K562 (cell line): ENCODE data around the gene BIRC3. TPM values are rescaled to one million over a fixed set of nuclear protein-coding genes. Genes with fewer than 3 reads are reported as not detected.
A peak's percentile ranks its signal among the peaks of the same experiment; 100 is the strongest.

Experiments used
- ATAC-seq: fragments of 200-7000 bp; cut with Tn5 transposase; 3 replicates; pipeline ENCODE4 v1.9.1; 2020; ENCODE audit warnings: moderate library complexity
- Bru-seq: library from RNA; stranded (reverse); fragments of 400-500 nt; gene quantifications from one replicate; lab custom pipeline; 2021; lab: Mats Ljungman, UMichigan
- BruChase-seq, 2 experiments: library from RNA; stranded (reverse); fragments of 400-500 nt; gene quantifications; one replicate each; lab custom pipeline; 2021; lab: Mats Ljungman, UMichigan
- BruUV-seq: library from RNA; stranded (reverse); fragments of 400-500 nt; replicated peaks from 2 replicates; lab custom pipeline; 2021; lab: Mats Ljungman, UMichigan
- CTCF ChIA-PET: fragments of 300-600 bp; formaldehyde crosslinking; extraction: SDS; loops from one replicate; lab custom pipeline; 2021; ENCODE audit warnings: low intra/inter-chr PET ratio; lab: Yijun Ruan, JAX
- POLR2A ChIA-PET: fragments of 300-600, 350-650 bp; sonication (Branson Sonifier 250); formaldehyde crosslinking; extraction: SDS; loops from one replicate; lab custom pipeline; 2021; ENCODE audit warnings: antibody characterized with exemption, inconsistent platforms; lab: Yijun Ruan, JAX
- DNase-seq, 4 experiments: peaks; one replicate each; pipeline versions ENCODE4 v3.0.0 to v3.0.0-alpha.2; 2011 to 2018; ENCODE audit warnings: low spot score in 3 of 4, mixed read lengths in 3 of 4; ENCODE audit errors: extremely low read depth in 1 of 4
- FAIRE-seq: peaks from 2 replicates; lab custom pipeline; 2011; peaks lifted over from hg19 to GRCh38; lab: Jason Lieb, UNC
- H2AFZ ChIP-seq: 2 replicates; pipeline ENCODE4 v1.6.0; 2011; ENCODE audit warnings: low read depth, low read length, control low read depth, inconsistent platforms
- H3K27ac ChIP-seq: fragments of 200-600 bp; 3 replicates; pipeline ENCODE4 v1.8.0; 2011; ENCODE audit warnings: low read depth, mild to moderate bottlenecking, control low read depth, inconsistent platforms, low read length, moderate library complexity, mixed read lengths; ENCODE audit errors: extremely low read depth
- H3K27me3 ChIP-seq, 2 experiments: fragments of 300-600 bp in 1 of 2; 2 replicates in 1 of 2; 3 replicates in 1 of 2; pipeline versions ENCODE4 v1.6.0 to v1.8.0; 2011; ENCODE audit warnings: inconsistent platforms in 2 of 2, low read length in 2 of 2, mild to moderate bottlenecking in 1 of 2, mixed read lengths in 1 of 2, moderate library complexity in 1 of 2; ENCODE audit not compliant: control insufficient read depth in 2 of 2, insufficient read depth in 2 of 2
- H3K36me3 ChIP-seq: fragments of 300-600 bp; 3 replicates; pipeline ENCODE4 v1.8.0; 2011; ENCODE audit warnings: mild to moderate bottlenecking, low read length, inconsistent platforms; ENCODE audit not compliant: control insufficient read depth, insufficient read depth
- H3K4me1 ChIP-seq, 2 experiments: fragments of 200-600 bp in 1 of 2; replicated peaks in 1 of 2; 2 replicates in 1 of 2; 3 replicates in 1 of 2; pipeline versions ENCODE4 v1.5.1 to v1.8.0; 2011; ENCODE audit warnings: inconsistent platforms in 2 of 2, low read length in 2 of 2, mild to moderate bottlenecking in 1 of 2, mixed read lengths in 1 of 2, moderate library complexity in 1 of 2; ENCODE audit not compliant: control insufficient read depth in 2 of 2, insufficient read depth in 2 of 2
- H3K4me2 ChIP-seq: 2 replicates; pipeline ENCODE4 v1.6.1; 2011; ENCODE audit warnings: low read length, control low read depth, inconsistent platforms, mixed read lengths; ENCODE audit not compliant: insufficient read depth
- H3K4me3 ChIP-seq: fragments of 200-600 bp; sonication (generic), shearing (Covaris generic); 2 replicates; pipeline ENCODE4 v1.5.1; 2016; ENCODE audit warnings: control low read depth, inconsistent platforms
- H3K79me2 ChIP-seq: fragments of 200-600 bp; 3 replicates; pipeline ENCODE4 v1.8.0; 2011; ENCODE audit warnings: low read length, inconsistent platforms; ENCODE audit not compliant: control insufficient read depth, insufficient read depth
- H3K9ac ChIP-seq, 2 experiments: 2 replicates each; pipeline versions ENCODE4 v1.6.0 to v1.6.1; 2011; ENCODE audit warnings: low read depth in 2 of 2, low read length in 2 of 2, control low read depth in 1 of 2, inconsistent platforms in 1 of 2, mild to moderate bottlenecking in 1 of 2, mixed read lengths in 1 of 2; ENCODE audit not compliant: insufficient read depth in 1 of 2
- H3K9me1 ChIP-seq: one replicate; pipeline ENCODE4 v1.6.0; 2011; ENCODE audit warnings: inconsistent platforms, mild to moderate bottlenecking, low read length, moderate library complexity; ENCODE audit not compliant: control insufficient read depth, insufficient read depth
- H3K9me3 ChIP-seq: replicated peaks from 2 replicates; pipeline ENCODE4 v1.5.1; 2011; ENCODE audit warnings: low read depth, low read length, inconsistent platforms; ENCODE audit not compliant: control insufficient read depth, insufficient read depth
- H4K20me1 ChIP-seq: replicated peaks from 2 replicates; pipeline ENCODE4 v1.6.1; 2011; ENCODE audit warnings: low read length, inconsistent platforms, mixed read lengths; ENCODE audit not compliant: control insufficient read depth, insufficient read depth
- ATF1 ChIP-seq, 2 experiments: fragments of 450-650 bp in 1 of 2; IDR thresholded peaks; 2 replicates each; pipeline ENCODE4 v1.6.1; 2016; ENCODE audit warnings: missing compliant biosample characterization in 1 of 2, missing genetic modification characterization in 1 of 2
- BACH1 ChIP-seq: fragments of 200-800 bp; sonication (Bioruptor generic); IDR thresholded peaks from 2 replicates; pipeline ENCODE4 v1.6.1; 2016; ENCODE audit warnings: missing genetic modification characterization, missing compliant biosample characterization
- CREBBP ChIP-seq: IDR thresholded peaks from one replicate; pipeline ENCODE4 v1.6.1; 2012; ENCODE audit warnings: low read depth, mild to moderate bottlenecking, control low read depth, inconsistent platforms, low read length
- HNRNPK ChIP-seq: fragments of 200-400 bp; formaldehyde crosslinking; IDR thresholded peaks from one replicate; pipeline ENCODE4 v1.6.1; 2018; ENCODE audit warnings: mild to moderate bottlenecking, low read depth, low read length; ENCODE audit not compliant: poor library complexity, severe bottlenecking
- MECOM ChIP-seq: fragments of 250-450 bp; sonication (Bioruptor Pico); IDR thresholded peaks from 2 replicates; pipeline ENCODE4 v1.8.0; 2022; ENCODE audit warnings: inconsistent platforms
- MYBL2 ChIP-seq, 2 experiments: fragments of 450-650 bp in 1 of 2; sonication (generic) in 1 of 2; formaldehyde crosslinking in 1 of 2; IDR thresholded peaks; 2 replicates each; pipeline versions ENCODE4 v1.6.1 to v1.8.1; 2017 to 2022; ENCODE audit warnings: borderline replicate concordance in 1 of 2, inconsistent platforms in 1 of 2, low read depth in 1 of 2, mild to moderate bottlenecking in 1 of 2, missing genetic modification reagents in 1 of 2, moderate library complexity in 1 of 2
- SMARCA4 ChIP-seq: fragments of 450-650 bp; IDR thresholded peaks from 2 replicates; pipeline ENCODE4 v1.6.1; 2016
- WGBS: fragments of 100-300 bp; shearing (Covaris generic); methylation state at CpG from one replicate; pipeline ENCODE4 v1.1.6; 2016; ENCODE audit warnings: low coverage, mixed read lengths; ENCODE audit not compliant: insufficient coverage; ENCODE audit errors: missing lambda C conversion rate; 5-methylcytosine and 5-hydroxymethylcytosine counted together
- in situ Hi-C: fragments of 300-500 bp; cut with MboI; formaldehyde crosslinking; loops from 4 replicates; pipeline ENCODE4 v1.15.0; 2018; ENCODE audit warnings: inconsistent platforms, mixed read lengths
- intact Hi-C: fragments of 100-400 bp; cut with micrococcal nuclease; formaldehyde crosslinking; loops from 2 replicates; pipeline ENCODE4 v1.14.2; 2022
- long read RNA-seq, 3 experiments: library from polyadenylated mRNA in 2 of 3; library from RNA in 1 of 3; unstranded in 2 of 3; stranded (forward) in 1 of 3; transcript quantifications; one replicate each; pipeline ENCODE4 v2.0.0, GENCODE V29; 2019 to 2022
- polyA minus RNA-seq, 3 experiments: library from RNA; depleted of rRNA, polyadenylated mRNA; stranded (reverse); fragments of >200 nt; gene quantifications; 2 replicates each; pipeline ENCODE4 v1.2.3, GENCODE V29; 2011
- polyA plus RNA-seq, 8 experiments: library from polyadenylated mRNA; depleted of rRNA in 4 of 8; stranded (reverse) in 5 of 8; unstranded in 3 of 8; fragments of >200 nt; fragmentation: Nextera tagmentation in 2 of 8; fragmentation: Illumina TruSeq in 1 of 8; extraction: Ambion mirVana in 2 of 8; extraction: Trizol in 1 of 8; gene quantifications; 2 replicates each; pipeline versions ENCODE4 v1.2.1 to v1.2.3, GENCODE V29; 2011 to 2014; ENCODE audit warnings: inconsistent platforms in 1 of 8, missing spikeins in 1 of 8
- total RNA-seq, 7 experiments: library from RNA; depleted of rRNA in 6 of 7; stranded (reverse); fragments of >200 nt in 6 of 7; fragmentation: Illumina TruSeq in 2 of 7; extraction: Trizol in 2 of 7; gene quantifications; 2 replicates each; pipeline versions ENCODE4 v1.2.1 to v1.2.3, GENCODE V29; 2011 to 2021; ENCODE audit warnings: low replicate concordance in 1 of 7
- TF ChIP-seq, protein P1 (sequence below), 2 experiments: IDR thresholded peaks in 1 of 2; conservative IDR thresholded peaks in 1 of 2; 2 replicates each; pipeline ENCODE4 v1.6.1; 2016; ENCODE audit warnings: low read depth in 2 of 2, mild to moderate bottlenecking in 1 of 2, missing compliant biosample characterization in 1 of 2, missing genetic modification characterization in 1 of 2, moderate library complexity in 1 of 2
- TF ChIP-seq, protein P2 (sequence below): fragments of 450-650 bp; formaldehyde crosslinking; IDR thresholded peaks from 2 replicates; pipeline ENCODE4 v1.4.0; 2022; ENCODE audit warnings: missing genetic modification characterization
- TF ChIP-seq, protein P3 (sequence below): fragments of 450-650 bp; formaldehyde crosslinking; IDR thresholded peaks from 2 replicates; pipeline ENCODE4 v1.4.0; 2020; ENCODE audit warnings: mild to moderate bottlenecking, moderate library complexity

Gene BIRC3
- 0.09 and 0.16 TPM in 2 replicates for total RNA-seq (2011; cell fraction: chromatin; rRNA removed; ENCODE audit: low replicate concordance)
- total RNA-seq (2011; cell fraction: nucleolus; rRNA removed) = not detected in 2 replicates
- total RNA-seq (2011; cell fraction: nucleoplasm; rRNA removed) = 0.07 and 0.15 TPM in 2 replicates
- total RNA-seq (2014; rRNA removed) (0.16 and 0.18 TPM in 2 replicates), total RNA-seq (2014; rRNA removed; fragmentation: Illumina TruSeq; extraction: Trizol) (0.25 and 0.26 TPM in 2 replicates), total RNA-seq (2015; rRNA removed; fragmentation: Illumina TruSeq; extraction: Trizol) (0.11 and 0.19 TPM in 2 replicates), total RNA-seq (2021) (0.42 and 0.58 TPM in 2 replicates), polyA plus RNA-seq (2011; rRNA removed) (0.16 and 0.20 TPM in 2 replicates), polyA plus RNA-seq (2014; fragmentation: Illumina TruSeq; extraction: Trizol) (0.21 and 0.27 TPM in 2 replicates), polyA plus RNA-seq (2014; fragmentation: Nextera tagmentation; extraction: Ambion mirVana) (under 1 TPM; 0.08 to 0.11 TPM), polyA plus RNA-seq (2014; rRNA removed) (0.13 and 2.3 TPM in 2 replicates), polyA minus RNA-seq (2011; rRNA and poly(A)+ RNA removed) (0.07 and 0.12 TPM in 2 replicates), Bru-seq, nascent RNA (percentile 36 among the genes with signal in this experiment), BruChase-seq, experiment 1, labeled RNA remaining after a 2-hour chase (percentile 30 among the genes with signal in this experiment), BruChase-seq, experiment 2, labeled RNA remaining after a 6-hour chase (percentile 36 among the genes with signal in this experiment)
- 0.04 TPM in 1 of 2 replicates, not detected in the other for polyA plus RNA-seq (2011; cell fraction: cytosol; rRNA removed)
- 0.04 and 0.10 TPM in 2 replicates for polyA plus RNA-seq (2011; cell fraction: nucleus; rRNA removed)
- polyA plus RNA-seq (2012) = 0.18 and 0.54 TPM in 2 replicates
- polyA minus RNA-seq (2011; cell fraction: cytosol; rRNA and poly(A)+ RNA removed) = not detected in 2 replicates
- 0.22 and 0.27 TPM in 2 replicates for polyA minus RNA-seq (2011; cell fraction: nucleus; rRNA and poly(A)+ RNA removed)
- long read RNA-seq, experiment 1 = 0 reads
- long read RNA-seq, experiment 2 = 0 reads
- long read RNA-seq, experiment 3 = 0 reads

DNA sequence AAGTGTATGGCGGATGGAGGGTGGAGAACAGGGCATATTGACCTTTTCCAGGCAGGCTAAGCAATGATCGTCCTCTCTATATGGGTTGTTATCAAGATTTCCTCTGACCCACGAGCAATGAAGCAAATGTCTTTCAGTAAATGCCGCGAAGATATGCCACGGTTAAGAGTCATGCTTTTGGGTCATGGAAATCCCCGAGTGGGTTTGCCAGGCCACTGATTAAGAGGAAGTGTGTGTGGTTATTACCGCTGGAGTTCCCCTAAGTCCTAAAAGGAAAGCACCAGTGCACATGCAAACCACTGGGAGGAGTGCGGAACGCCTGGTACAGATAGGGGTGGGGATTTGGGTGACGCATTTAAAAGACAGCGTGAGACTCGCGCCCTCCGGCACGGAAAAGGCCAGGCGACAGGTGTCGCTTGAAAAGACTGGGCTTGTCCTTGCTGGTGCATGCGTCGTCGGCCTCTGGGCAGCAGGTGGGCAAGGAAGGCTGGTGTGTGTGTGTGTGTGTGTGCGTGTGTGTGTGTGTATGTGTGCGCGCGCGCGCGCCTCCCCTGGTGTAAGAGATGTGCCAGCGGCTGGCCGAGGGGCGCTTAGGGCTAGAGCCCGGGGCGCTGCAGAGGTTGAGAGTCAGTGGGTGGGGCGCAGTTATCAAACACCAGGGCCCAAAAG lies at the start of gene BIRC3:
TSS of gene BIRC3 (plus strand) at position 386 of the 669 bp plus-strand sequence. CDS start 7,026 bp downstream, outside the sequence.
- peak within 1 kb of the TSS; percentile 86 for H3K4me2 ChIP-seq
- intact Hi-C loops = no loop called here
- peaks cover 0 to 2% of the 10 kb centered on the region in 2 experiments; a peak in 4 of 5 replicates for H3K27me3 ChIP-seq
- H3K36me3 ChIP-seq = no peaks in the 10 kb centered on the region
- in situ Hi-C loops = no loop called here
- H3K9me1 ChIP-seq = no peaks in the 10 kb centered on the region
- WGBS = 2% methylated on average over 33 of the region's 34 CpGs
- no peak within 1 kb of the TSS; the same call in 2 of the 3 replicates for H3K27ac ChIP-seq
- H3K9ac ChIP-seq = peak within 1 kb of the TSS; percentile 49 to 90
- ATAC-seq = peak; percentile 97
- no peaks in the 10 kb centered on the region for H3K79me2 ChIP-seq
- POLR2A ChIA-PET = no interaction called here
- no peaks in the 10 kb centered on the region for H4K20me1 ChIP-seq
- no TSS peak for BruUV-seq
- CTCF ChIA-PET = no interaction called here
- H3K4me1 ChIP-seq = peaks cover 0 to 8% of the 10 kb centered on the region in 2 experiments; a peak in 3 of 5 replicates
- H3K4me3 ChIP-seq = peak within 1 kb of the TSS; percentile 37
- no peaks in the 10 kb centered on the region for H3K9me3 ChIP-seq
- H2AFZ ChIP-seq = peak within 1 kb of the TSS; percentile 94
- DNase-seq = peak; percentile 21 to 78 (median 43)
- FAIRE-seq = peak; percentile 82
- TF ChIP-seq, protein P1, sequence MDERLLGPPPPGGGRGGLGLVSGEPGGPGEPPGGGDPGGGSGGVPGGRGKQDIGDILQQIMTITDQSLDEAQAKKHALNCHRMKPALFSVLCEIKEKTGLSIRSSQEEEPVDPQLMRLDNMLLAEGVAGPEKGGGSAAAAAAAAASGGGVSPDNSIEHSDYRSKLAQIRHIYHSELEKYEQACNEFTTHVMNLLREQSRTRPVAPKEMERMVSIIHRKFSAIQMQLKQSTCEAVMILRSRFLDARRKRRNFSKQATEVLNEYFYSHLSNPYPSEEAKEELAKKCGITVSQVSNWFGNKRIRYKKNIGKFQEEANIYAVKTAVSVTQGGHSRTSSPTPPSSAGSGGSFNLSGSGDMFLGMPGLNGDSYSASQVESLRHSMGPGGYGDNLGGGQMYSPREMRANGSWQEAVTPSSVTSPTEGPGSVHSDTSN (CRISPR knock-in tag; IDR thresholded peaks at IDR 0.05; ENCODE audit: low read depth) = no peak
- TF ChIP-seq, protein P1 (tag; conservative IDR thresholded peaks at IDR 0.05; ENCODE audit: low read depth) = no peak
- 0 out of 2 replicates have a peak, but pooled peaks have one; percentile 30 for TF ChIP-seq SMARCA4
- TF ChIP-seq MECOM (CRISPR knock-in tag) = no peak
- TF ChIP-seq, protein P2, sequence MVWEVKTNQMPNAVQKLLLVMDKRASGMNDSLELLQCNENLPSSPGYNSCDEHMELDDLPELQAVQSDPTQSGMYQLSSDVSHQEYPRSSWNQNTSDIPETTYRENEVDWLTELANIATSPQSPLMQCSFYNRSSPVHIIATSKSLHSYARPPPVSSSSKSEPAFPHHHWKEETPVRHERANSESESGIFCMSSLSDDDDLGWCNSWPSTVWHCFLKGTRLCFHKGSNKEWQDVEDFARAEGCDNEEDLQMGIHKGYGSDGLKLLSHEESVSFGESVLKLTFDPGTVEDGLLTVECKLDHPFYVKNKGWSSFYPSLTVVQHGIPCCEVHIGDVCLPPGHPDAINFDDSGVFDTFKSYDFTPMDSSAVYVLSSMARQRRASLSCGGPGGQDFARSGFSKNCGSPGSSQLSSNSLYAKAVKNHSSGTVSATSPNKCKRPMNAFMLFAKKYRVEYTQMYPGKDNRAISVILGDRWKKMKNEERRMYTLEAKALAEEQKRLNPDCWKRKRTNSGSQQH = no peak
- no peak for TF ChIP-seq MYBL2 (IDR thresholded peaks at IDR 0.05; ENCODE audit: low read depth)
- TF ChIP-seq MYBL2 (CRISPR knock-in tag; IDR thresholded peaks at IDR 0.05; ENCODE audit: borderline replicate concordance) = no peak
- no peak for TF ChIP-seq BACH1 (tag)
- TF ChIP-seq ATF1 (CRISPR knock-in tag; IDR thresholded peaks at IDR 0.05) = 0 out of 2 replicates have a peak, but pooled peaks have one; percentile 38
- peak; percentile 89 for TF ChIP-seq ATF1 (tag; IDR thresholded peaks at IDR 0.05)
- TF ChIP-seq, protein P3, sequence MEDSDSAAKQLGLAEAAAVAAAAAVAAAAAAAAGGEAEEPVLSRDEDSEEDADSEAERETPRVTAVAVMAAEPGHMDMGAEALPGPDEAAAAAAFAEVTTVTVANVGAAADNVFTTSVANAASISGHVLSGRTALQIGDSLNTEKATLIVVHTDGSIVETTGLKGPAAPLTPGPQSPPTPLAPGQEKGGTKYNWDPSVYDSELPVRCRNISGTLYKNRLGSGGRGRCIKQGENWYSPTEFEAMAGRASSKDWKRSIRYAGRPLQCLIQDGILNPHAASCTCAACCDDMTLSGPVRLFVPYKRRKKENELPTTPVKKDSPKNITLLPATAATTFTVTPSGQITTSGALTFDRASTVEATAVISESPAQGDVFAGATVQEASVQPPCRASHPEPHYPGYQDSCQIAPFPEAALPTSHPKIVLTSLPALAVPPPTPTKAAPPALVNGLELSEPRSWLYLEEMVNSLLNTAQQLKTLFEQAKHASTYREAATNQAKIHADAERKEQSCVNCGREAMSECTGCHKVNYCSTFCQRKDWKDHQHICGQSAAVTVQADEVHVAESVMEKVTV (CRISPR knock-in tag) = no peak
- TF ChIP-seq CREBBP = no peak
- TF ChIP-seq HNRNPK = no peak
